H9 (cell line): ENCODE measurements around the gene AHDC1. TPM values are rescaled to one million over a fixed set of nuclear protein-coding genes. Genes with fewer than 3 reads are reported as not detected.
A peak's percentile ranks its signal among the peaks of the same experiment; 100 is the strongest.

Source experiments
- DNase-seq: peaks from one replicate; pipeline ENCODE4 v3.0.0-alpha.2; 2017
- H2AFZ ChIP-seq: one replicate; pipeline ENCODE4 v1.6.1; 2013; ENCODE audit warnings: mild to moderate bottlenecking, low read length, control low read depth, moderate library complexity
- H2AK5ac ChIP-seq: 2 replicates; pipeline ENCODE4 v1.6.1; 2013; ENCODE audit warnings: low read length, control low read depth, mixed read lengths; ENCODE audit not compliant: insufficient read length
- H2BK120ac ChIP-seq: one replicate; pipeline ENCODE4 v1.6.1; 2013; ENCODE audit warnings: low read depth, mild to moderate bottlenecking, low read length, control low read depth, inconsistent platforms; ENCODE audit not compliant: poor library complexity, severe bottlenecking
- H2BK12ac ChIP-seq: 2 replicates; pipeline ENCODE4 v1.6.1; 2013; ENCODE audit warnings: low read length, control low read depth, mixed read lengths, low read depth; ENCODE audit not compliant: insufficient read length
- H2BK15ac ChIP-seq: 2 replicates; pipeline ENCODE4 v1.6.1; 2013; ENCODE audit warnings: low read depth, low read length, control low read depth
- H2BK20ac ChIP-seq: one replicate; pipeline ENCODE4 v1.6.1; 2013; ENCODE audit warnings: low read depth, mild to moderate bottlenecking, low read length, control low read depth, inconsistent platforms; ENCODE audit not compliant: poor library complexity, severe bottlenecking
- H2BK5ac ChIP-seq: 2 replicates; pipeline ENCODE4 v1.6.1; 2013; ENCODE audit warnings: low read length, control low read depth, mixed read lengths; ENCODE audit not compliant: insufficient read length
- H3K14ac ChIP-seq: 2 replicates; pipeline ENCODE4 v1.6.1; 2013; ENCODE audit warnings: low read length, control low read depth; ENCODE audit not compliant: insufficient read depth
- H3K18ac ChIP-seq: 2 replicates; pipeline ENCODE4 v1.6.1; 2013; ENCODE audit warnings: low read depth, mild to moderate bottlenecking, mixed read lengths, low read length, control low read depth; ENCODE audit not compliant: insufficient read length
- H3K23ac ChIP-seq: 2 replicates; pipeline ENCODE4 v1.6.1; 2013; ENCODE audit warnings: low read length, control low read depth, mixed read lengths, low read depth; ENCODE audit not compliant: insufficient read length
- H3K23me2 ChIP-seq: 2 replicates; pipeline ENCODE4 v1.6.1; 2013; ENCODE audit warnings: low read depth, mild to moderate bottlenecking, mixed read lengths, low read length, control low read depth; ENCODE audit not compliant: insufficient read length, poor library complexity, severe bottlenecking
- H3K27ac ChIP-seq: 2 replicates; pipeline ENCODE4 v1.5.1; 2013; ENCODE audit warnings: low read length, control low read depth, mixed read lengths, low read depth; ENCODE audit not compliant: insufficient read length
- H3K27me3 ChIP-seq: 2 replicates; pipeline ENCODE4 v1.6.1; 2013; ENCODE audit warnings: low read length, control low read depth, inconsistent platforms; ENCODE audit not compliant: insufficient read depth
- H3K4ac ChIP-seq: 2 replicates; pipeline ENCODE4 v1.6.1; 2013; ENCODE audit warnings: low read depth, mild to moderate bottlenecking, control low read depth, inconsistent platforms, low read length, moderate library complexity
- H3K4me1 ChIP-seq: 2 replicates; pipeline ENCODE4 v1.6.1; 2013; ENCODE audit warnings: low read length, control low read depth, inconsistent platforms; ENCODE audit not compliant: insufficient read depth
- H3K4me2 ChIP-seq: 2 replicates; pipeline ENCODE4 v1.6.1; 2013; ENCODE audit warnings: low read length, control low read depth, mixed read lengths; ENCODE audit not compliant: insufficient read length, insufficient read depth
- H3K56ac ChIP-seq: 2 replicates; pipeline ENCODE4 v1.6.1; 2013; ENCODE audit warnings: low read depth, mild to moderate bottlenecking, mixed read lengths, low read length, control low read depth; ENCODE audit not compliant: insufficient read length
- H3K79me1 ChIP-seq: 2 replicates; pipeline ENCODE4 v1.6.1; 2013; ENCODE audit warnings: low read depth, mild to moderate bottlenecking, moderate library complexity, low read length, control low read depth, inconsistent platforms; ENCODE audit not compliant: insufficient read depth, poor library complexity, severe bottlenecking
- H3K79me2 ChIP-seq: 2 replicates; pipeline ENCODE4 v1.6.1; 2013; ENCODE audit warnings: low read length, control low read depth, inconsistent platforms; ENCODE audit not compliant: insufficient read depth
- H3K9ac ChIP-seq: 2 replicates; pipeline ENCODE4 v1.6.1; 2013; ENCODE audit warnings: low read length, control low read depth, mixed read lengths; ENCODE audit not compliant: insufficient read length; ENCODE audit errors: extremely low read depth
- H3K9me3 ChIP-seq: one replicate; pipeline ENCODE4 v1.6.1; 2013; ENCODE audit warnings: low read depth, low read length, inconsistent platforms; ENCODE audit not compliant: control insufficient read depth
- H3T11ph ChIP-seq: one replicate; pipeline ENCODE4 v1.6.1; 2013; ENCODE audit warnings: mild to moderate bottlenecking, low read length, control low read depth, inconsistent platforms
- H4K20me1 ChIP-seq: one replicate; pipeline ENCODE4 v1.6.1; 2013; ENCODE audit not compliant: control insufficient read depth, insufficient read length, insufficient read depth
- H4K5ac ChIP-seq: 2 replicates; pipeline ENCODE4 v1.6.1; 2013; ENCODE audit warnings: low read depth, mild to moderate bottlenecking, mixed read lengths, low read length, control low read depth; ENCODE audit not compliant: insufficient read length
- H4K8ac ChIP-seq: replicated peaks from 2 replicates; pipeline ENCODE4 v1.6.1; 2013; ENCODE audit warnings: low read length, control low read depth, mixed read lengths, low read depth; ENCODE audit not compliant: insufficient read length
- H4K91ac ChIP-seq: 2 replicates; pipeline ENCODE4 v1.6.1; 2013; ENCODE audit warnings: low read depth, mild to moderate bottlenecking, moderate library complexity, mixed read lengths, low read length, control low read depth; ENCODE audit not compliant: insufficient read length
- H3K27ac Mint-ChIP-seq, 3 experiments: 2 replicates in 2 of 3; 3 replicates in 1 of 3; pipeline ENCODE4 v1.8.0; 2020 to 2021; ENCODE audit warnings: mixed read lengths in 3 of 3, mild to moderate bottlenecking in 1 of 3, moderate library complexity in 1 of 3
- H3K27me3 Mint-ChIP-seq: 2 replicates; pipeline ENCODE4 v1.8.0; 2021; ENCODE audit warnings: low read depth, mild to moderate bottlenecking, moderate library complexity, mixed read lengths
- H3K36me3 Mint-ChIP-seq, 3 experiments: 2 replicates in 2 of 3; 3 replicates in 1 of 3; pipeline ENCODE4 v1.8.0; 2020 to 2021; ENCODE audit warnings: low read depth in 3 of 3, mixed read lengths in 3 of 3; ENCODE audit not compliant: insufficient read depth in 1 of 3
- H3K4me1 Mint-ChIP-seq, 2 experiments: 2 replicates each; pipeline ENCODE4 v1.8.0; 2020; ENCODE audit warnings: mixed read lengths in 2 of 2
- H3K4me3 Mint-ChIP-seq, 2 experiments: 2 replicates in 1 of 2; 3 replicates in 1 of 2; pipeline ENCODE4 v1.8.0; 2020 to 2021; ENCODE audit warnings: mild to moderate bottlenecking in 2 of 2, mixed read lengths in 2 of 2, moderate library complexity in 1 of 2
- H3K9me3 Mint-ChIP-seq, 2 experiments: 2 replicates in 1 of 2; 3 replicates in 1 of 2; pipeline ENCODE4 v1.8.0; 2020; ENCODE audit warnings: mild to moderate bottlenecking in 2 of 2, mixed read lengths in 2 of 2, moderate library complexity in 1 of 2
- CTCF ChIP-seq: fragments of 200-600 bp; sonication (generic); conservative IDR thresholded peaks from 3 replicates; pipeline ENCODE4 v1.8.0; 2021; ENCODE audit warnings: antibody characterized with exemption, mild to moderate bottlenecking
- WGBS: extraction: QIAGEN DNeasy Blood & Tissue Kit; methylation state at CpG from one replicate; pipeline ENCODE4 v1.1.7; 2013; ENCODE audit warnings: missing lambda C conversion rate, low lambda C conversion rate, mixed read lengths; ENCODE audit not compliant: insufficient read length; ENCODE audit errors: extremely low coverage; 5-methylcytosine and 5-hydroxymethylcytosine counted together
- total RNA-seq: library from RNA; stranded (reverse); gene quantifications from 2 replicates; pipeline ENCODE4 v1.2.1, GENCODE V29; 2021

Gene AHDC1
- total RNA-seq, 1 experiment from 2014 or later: 29.4 TPM

GRCh38 chr1:27551170-27551952 lies 52.6 kb downstream of the AHDC1 start:
- Histone ChIP-seq H3K9me3 (no peaks in the 10 kb centered on the region), H2BK15ac (no peak overlapping the region), H3T11ph (no peak overlapping the region), H3K23me2 (peaks cover 3% of the 10 kb centered on the region), H3K56ac (no peak overlapping the region), H3K27ac (no peak overlapping the region), H2AFZ (no peak overlapping the region), H2BK20ac (no peak overlapping the region), H4K20me1 (no peaks in the 10 kb centered on the region), H2AK5ac (no peak overlapping the region), H4K91ac (no peak overlapping the region), H3K27me3 (no peaks in the 10 kb centered on the region), H2BK5ac (no peak overlapping the region), H3K79me2 (no peaks in the 10 kb centered on the region), H3K4me2 (no peak overlapping the region), H3K23ac (no peak overlapping the region), H3K9ac (no peak overlapping the region), H4K5ac (no peak overlapping the region), H3K18ac (no peak overlapping the region), H3K4ac (no peak overlapping the region), H4K8ac (no peak overlapping the region), H3K14ac (no peak overlapping the region), H3K79me1 (no peaks in the 10 kb centered on the region), H2BK120ac (no peak overlapping the region), H2BK12ac (no peak overlapping the region), H3K4me1 (no peaks in the 10 kb centered on the region)
- H3K36me3 Mint-ChIP-seq: peaks cover 9 to 28% (median 21%) of the 10 kb centered on the region in 3 experiments; a peak in 6 of 7 replicates
- H3K9me3 Mint-ChIP-seq: no peaks in the 10 kb centered on the region; a peak in 1 of 5 replicates
- WGBS: no CpG with 5 or more reads among the region's 48 CpGs
- no peak for DNase-seq
- H3K4me1 Mint-ChIP-seq: peaks cover 3 to 12% of the 10 kb centered on the region in 2 experiments
- H3K27ac Mint-ChIP-seq: peak overlapping the region in 1 of 3 experiments; percentile 57; a peak in 1 of 7 replicates
- no peak for TF ChIP-seq CTCF
- no peaks in the 10 kb centered on the region for H3K27me3 Mint-ChIP-seq
- H3K4me3 Mint-ChIP-seq: no peak overlapping the region
